NCI-H226 (cell line): ENCODE data around the gene FBLIM1.
"Not testable (repeated sequence)": the region's sequence is repeated elsewhere in the genome, so short reads cannot be mapped to it uniquely, and the experiment has no call there.

ENCODE experiments used
- DNase-seq: peaks from one replicate; pipeline ENCODE4 v3.0.0-alpha.2; 2015

FBLIM1 gene

GRCh38 chr1:15770313-15770962 is 11.8 kb downstream of the FBLIM1 start:
- DNase-seq = no peak

DNA sequence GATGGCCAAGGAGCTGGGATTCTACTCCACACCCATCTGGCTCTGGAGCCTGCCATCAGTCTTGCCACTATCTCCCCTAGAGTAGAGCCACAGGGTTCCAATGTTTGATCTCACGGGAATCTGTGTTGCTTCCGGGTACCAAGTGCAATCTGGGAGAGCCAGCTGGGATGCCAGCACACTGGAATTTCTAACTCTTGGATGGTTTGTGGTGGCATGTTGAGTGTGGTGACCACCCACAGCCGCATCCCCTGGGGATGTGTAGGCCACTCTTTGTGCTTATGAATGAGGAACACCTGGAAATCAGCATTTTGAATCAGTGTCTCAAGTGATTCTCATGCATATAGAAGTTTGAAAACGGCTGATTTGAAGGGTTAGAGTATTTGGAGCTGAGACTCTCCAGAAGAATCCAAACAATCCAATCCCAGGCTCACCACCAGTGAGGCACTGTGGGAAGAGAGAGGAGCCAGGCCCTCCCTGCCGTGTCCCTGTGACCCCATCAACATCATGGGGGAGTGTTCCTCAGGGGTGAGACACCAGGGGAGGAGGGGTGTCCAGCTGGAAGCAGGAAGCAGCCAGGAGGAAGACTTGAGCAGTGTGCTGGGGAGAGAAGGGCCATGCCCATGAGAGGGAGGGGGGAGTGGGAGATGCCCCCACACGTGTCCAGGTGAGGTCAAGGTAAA is 13.4 kb downstream of the FBLIM1 start:
- DNase-seq = peak; percentile 21

- DNase-seq = peak; percentile 90
Measured at GRCh38 chr1:15775706-15776105, 17.1 kb downstream of the FBLIM1 start.

DNA sequence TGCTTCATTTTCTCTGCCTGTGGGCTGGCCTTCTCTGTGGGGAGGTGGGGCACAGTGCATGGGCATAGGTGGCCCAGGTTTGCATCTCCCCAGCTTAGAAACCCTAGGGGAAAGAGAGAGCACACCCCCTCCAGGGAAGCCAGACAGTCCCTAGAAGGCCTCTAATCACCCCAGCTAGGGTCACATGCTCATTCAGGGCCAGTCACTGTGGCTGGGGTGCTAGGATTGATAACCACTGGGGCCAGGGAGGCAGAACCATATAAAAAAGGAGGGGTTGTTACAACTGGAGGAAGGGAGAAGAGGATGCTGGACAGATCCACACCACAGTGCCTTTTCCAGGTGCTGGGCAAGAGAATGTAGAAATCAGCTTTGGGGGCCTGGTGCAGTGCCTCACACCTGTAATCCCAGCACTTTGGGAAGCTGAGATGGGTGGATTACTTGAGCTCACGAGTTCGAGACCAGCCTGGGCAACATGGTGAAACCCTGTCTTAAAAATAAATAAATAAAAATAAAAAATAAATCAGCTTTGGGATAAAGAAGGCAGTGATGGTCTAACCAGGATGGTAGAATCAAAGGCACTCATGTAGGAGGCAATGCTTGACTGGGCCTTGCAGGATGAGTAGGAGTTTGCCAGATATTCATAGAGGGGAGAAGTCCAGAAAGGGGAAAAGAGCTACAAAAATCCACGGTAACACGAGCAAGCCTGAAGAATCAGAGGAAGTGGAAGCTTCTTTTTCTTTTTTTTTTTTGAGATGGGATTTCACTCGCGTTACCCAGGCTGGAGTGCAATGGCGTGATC is 19.5 kb downstream of the FBLIM1 start:
- no peak for DNase-seq

- no peak for DNase-seq
Measured at GRCh38 chr1:15785683-15786082, 27.1 kb downstream of the FBLIM1 start.

DNA sequence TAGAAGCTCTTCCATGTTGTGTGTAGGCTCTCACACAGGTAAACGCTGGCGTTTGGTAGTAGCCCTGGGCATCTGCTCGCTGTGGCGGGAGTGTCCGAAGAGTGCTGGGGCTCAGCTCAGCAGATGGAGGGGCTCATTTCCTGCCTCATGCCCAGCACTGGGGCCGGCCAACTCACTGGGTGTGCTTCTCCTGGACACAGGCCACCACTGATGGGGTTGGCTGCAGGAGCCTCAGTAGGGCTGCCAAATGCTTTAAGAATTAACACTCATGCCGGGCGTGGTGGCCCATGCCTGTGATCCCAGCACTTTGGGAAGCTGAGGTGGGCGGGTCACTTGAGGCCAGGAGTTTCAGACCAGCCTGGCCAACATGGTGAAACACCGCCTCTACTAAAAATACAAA is 28.0 kb downstream of the FBLIM1 start:
- DNase-seq = peak; percentile 65

GRCh38 chr1:15788624-15789301 is 30.2 kb downstream of the FBLIM1 start:
- peak; percentile 91 for DNase-seq

- DNase-seq = no peak
Measured at GRCh38 chr1:15796086-15796462, 37.5 kb downstream of the FBLIM1 start.

DNA sequence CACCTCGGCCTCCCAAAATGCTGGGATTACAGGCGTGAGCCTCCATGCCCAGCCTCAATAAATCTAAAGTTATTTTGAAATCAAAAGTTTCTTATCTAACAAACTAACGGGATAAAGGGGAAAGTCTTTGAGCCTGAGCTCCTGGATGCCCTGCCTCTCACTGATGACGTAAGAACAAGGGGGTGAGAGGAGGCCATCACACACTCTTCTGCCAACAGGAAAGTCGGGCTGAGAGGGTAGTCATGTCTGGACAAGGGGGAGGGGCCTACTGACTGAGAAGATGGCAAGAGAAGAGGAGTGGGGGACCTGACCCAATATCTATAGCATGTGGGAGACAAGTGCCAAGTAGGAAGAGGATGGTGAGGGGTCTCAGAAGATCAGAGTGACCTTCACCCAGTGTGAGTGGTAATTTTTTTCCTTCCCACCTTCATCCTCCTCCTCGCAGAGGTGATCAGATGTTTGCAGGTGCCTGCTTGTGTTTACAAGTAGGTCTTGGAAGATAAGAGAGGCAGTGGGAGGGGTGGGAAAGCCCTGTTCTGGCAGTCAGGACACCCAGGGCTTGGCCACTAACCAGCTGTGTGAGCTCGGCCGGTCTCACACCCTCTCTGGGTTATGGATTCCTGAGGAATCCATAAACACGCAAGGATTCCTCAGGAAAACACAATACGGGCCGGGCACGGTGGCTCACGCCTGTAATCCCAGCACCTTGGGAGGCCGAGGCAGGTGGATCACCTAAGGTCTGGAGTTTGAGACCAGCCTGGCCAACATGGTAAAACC is 39.2 kb downstream of the FBLIM1 start:
- peak; percentile 90 for DNase-seq

- peak; percentile 100 for DNase-seq
Measured at GRCh38 chr1:15799004-15799867, 40.6 kb downstream of the FBLIM1 start.

DNA sequence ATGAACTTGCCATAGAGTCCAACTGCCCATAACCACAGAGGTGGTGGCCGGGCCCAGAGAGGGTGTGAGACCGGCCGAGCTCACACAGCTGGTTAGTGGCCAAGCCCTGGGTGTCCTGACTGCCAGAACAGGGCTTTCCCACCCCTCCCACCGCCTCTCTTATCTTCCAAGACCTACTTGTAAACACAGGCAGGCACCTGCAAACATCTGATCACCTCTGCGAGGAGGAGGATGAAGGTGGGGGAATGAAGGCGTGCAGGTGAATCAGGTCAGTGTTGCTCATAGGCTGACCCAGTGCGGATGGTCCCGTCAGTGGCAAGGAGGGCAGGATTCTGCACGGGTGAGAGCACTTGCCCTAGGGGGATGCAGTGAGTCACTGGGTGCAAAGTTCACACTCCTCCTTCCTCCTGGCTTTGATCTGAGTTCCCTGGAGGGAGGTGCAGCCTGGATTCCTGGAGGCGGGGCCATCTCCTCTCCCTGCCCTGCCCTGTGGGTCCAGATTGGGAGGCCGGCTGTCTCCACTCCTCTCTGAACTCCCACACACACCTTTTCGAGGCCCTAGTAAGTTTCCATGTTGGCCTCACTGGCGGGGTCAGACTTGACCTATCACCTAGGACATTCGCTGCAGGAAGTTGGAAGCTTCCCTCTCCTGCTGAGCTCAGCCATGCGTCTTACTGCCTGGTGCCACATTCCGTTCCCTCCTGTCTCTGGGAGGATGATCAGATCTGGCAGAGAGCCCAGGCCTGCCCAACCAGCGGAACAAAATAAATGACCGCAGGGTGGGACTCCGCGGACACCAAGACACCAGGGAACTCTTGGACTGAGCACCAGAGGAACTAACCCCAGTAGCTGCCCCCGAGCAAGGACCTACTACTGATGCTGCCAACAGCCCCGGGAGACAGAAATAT is 41.6 kb downstream of the FBLIM1 start:
- DNase-seq = peak; percentile 98

DNA sequence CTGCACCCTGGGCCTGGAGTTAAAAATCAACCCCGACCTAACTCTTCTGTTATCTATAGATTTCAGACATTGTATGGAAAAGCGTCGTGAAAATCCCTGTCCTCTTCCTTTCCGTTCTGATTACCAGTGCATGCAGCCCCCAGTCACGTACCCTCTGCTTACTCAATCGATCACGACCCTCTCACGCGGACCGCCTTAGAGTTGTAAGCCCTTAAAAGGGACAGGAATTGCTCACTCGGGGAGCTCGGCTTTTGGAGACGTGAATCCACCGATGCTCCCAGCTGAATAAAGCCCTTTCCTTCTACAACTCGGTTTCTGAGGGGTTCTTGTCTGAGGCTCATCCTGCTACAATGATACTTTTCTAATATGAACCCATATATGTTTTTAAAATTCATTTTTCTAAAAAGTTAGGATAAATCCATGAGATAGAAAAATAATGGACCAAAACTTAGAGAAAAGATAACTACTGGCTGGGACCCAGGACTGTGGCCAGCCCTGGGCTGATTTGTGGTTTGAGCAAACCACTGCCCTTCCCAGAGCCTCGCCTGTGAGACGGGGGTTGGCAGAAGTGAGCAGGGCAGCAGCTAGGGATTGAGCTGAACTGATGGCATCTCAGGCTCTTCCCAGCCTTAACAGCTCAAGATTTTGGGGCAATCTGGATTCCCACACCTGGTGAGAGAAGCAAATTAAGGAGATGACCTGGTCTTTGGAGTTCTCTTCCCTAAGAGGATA is 43.8 kb downstream of the FBLIM1 start:
- DNase-seq = peak; percentile 67

- no peak for DNase-seq
Measured at GRCh38 chr1:15803380-15803779, 44.8 kb downstream of the FBLIM1 start.

GRCh38 chr1:15804060-15804459 is 45.5 kb downstream of the FBLIM1 start:
- DNase-seq = no peak

- no peak for DNase-seq
Measured at GRCh38 chr1:15807121-15807520, 48.5 kb downstream of the FBLIM1 start.

- DNase-seq = not testable (repeated sequence)
Measured at GRCh38 chr1:15807549-15807948, 49.0 kb downstream of the FBLIM1 start, which contains the start of gene UQCRHL. Gene UQCRHL (minus strand): TSS chr1:15807649. CDS start chr1:15807649, 0 bp downstream.

DNA sequence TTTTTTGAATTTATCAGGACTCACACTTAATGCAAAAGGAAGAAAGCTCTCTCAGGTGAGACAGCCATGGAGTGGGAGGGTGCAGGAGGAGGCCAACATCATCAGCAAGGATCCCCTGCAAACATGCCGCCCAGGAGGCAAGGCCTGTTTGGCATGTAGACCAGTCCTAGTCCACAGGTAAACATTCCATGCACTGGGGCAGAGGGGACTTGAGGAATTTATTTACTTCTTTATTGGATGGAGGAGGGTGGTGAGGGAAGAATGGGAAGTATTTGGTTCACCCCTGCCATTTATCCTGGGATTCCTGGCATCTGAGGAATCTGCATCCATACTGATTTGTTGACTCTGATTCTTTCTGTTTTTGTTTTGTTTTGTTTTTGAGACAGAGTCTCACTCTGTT is 50.4 kb downstream of the FBLIM1 start:
- no peak for DNase-seq

DNA sequence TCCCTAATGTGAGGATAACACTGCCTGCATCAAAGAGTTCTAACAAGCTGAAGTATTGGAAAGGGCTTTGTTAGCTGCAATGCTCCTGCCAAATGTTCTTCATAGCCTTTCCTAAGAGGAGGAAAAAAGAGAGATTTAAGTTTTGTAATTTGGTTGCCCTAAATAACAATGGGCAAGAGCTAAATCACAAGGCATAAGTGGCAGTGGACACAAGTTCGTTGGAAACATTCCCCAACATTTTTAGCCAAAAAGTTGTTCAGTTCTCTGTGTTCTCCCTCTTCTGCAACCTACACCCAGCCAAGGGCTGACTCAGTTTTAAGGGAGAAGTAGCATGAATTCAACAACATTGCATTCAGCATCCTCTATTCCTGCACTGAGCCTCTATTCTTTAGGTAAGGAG is 51.5 kb downstream of the FBLIM1 start:
- no peak for DNase-seq

- no peak for DNase-seq
Measured at GRCh38 chr1:15816674-15817073, 58.1 kb downstream of the FBLIM1 start.

- DNase-seq = peak; percentile 83
Measured at GRCh38 chr1:15820478-15820877, 61.9 kb downstream of the FBLIM1 start.
